GM19099 (cell line): ENCODE results near the gene CTSE.

ENCODE experiments used
- POLR2A ChIP-seq: IDR thresholded peaks from 3 replicates; pipeline ENCODE4 v1.6.1; 2011; ENCODE audit warnings: low read depth; ENCODE audit not compliant: insufficient read length; ENCODE audit errors: extremely low read depth

CTSE gene

GRCh38 chr1:205972491-205973168, 51.1 kb downstream of the CTSE start:
- TF ChIP-seq POLR2A, result no peak

GRCh38 chr1:205972081-205972480, 51.6 kb downstream of the CTSE start:
- TF ChIP-seq POLR2A, result no peak

GRCh38 chr1:205971082-205971481, 52.6 kb downstream of the CTSE start:
- no peak for TF ChIP-seq POLR2A

GRCh38 chr1:205970486-205970885, 53.2 kb downstream of the CTSE start:
- TF ChIP-seq POLR2A, result no peak

GRCh38 chr1:205969229-205969628, 54.5 kb downstream of the CTSE start:
- TF ChIP-seq POLR2A, result no peak

GRCh38 chr1:205967554-205968335, 56.0 kb downstream of the CTSE start:
- no peak for TF ChIP-seq POLR2A

GRCh38 chr1:205965036-205965884, 58.4 kb downstream of the CTSE start:
- TF ChIP-seq POLR2A, result no peak

GRCh38 chr1:205963352-205964155, 60.1 kb downstream of the CTSE start:
- TF ChIP-seq POLR2A, result no peak

- no peak for TF ChIP-seq POLR2A
These were observed 60.9 kb downstream of the CTSE start for GRCh38 chr1:205962821-205963221.

- TF ChIP-seq POLR2A, result no peak
These were observed 61.5 kb downstream of the CTSE start for GRCh38 chr1:205961991-205962820.

- no peak for TF ChIP-seq POLR2A
These were observed 62.3 kb downstream of the CTSE start for GRCh38 chr1:205961405-205961804.

- no peak for TF ChIP-seq POLR2A
These were observed 63.9 kb downstream of the CTSE start for GRCh38 chr1:205959789-205960188.
